Neural cell (in vitro differentiated cells): ENCODE data around the gene CST9. TPM values are rescaled to one million over a fixed set of nuclear protein-coding genes. Genes with fewer than 3 reads are reported as not detected.

ENCODE experiments used
- H2AFZ ChIP-seq: fragments of 200-600, 300-800 bp; sonication (generic), shearing (Covaris generic); 2 replicates; pipeline ENCODE4 v1.6.0; 2014; ENCODE audit warnings: low read depth, mild to moderate bottlenecking, antibody characterized with exemption, low read length, moderate library complexity
- H3F3A ChIP-seq: fragments of 200-600 bp; shearing (Covaris generic); 2 replicates; pipeline ENCODE4 v1.6.1; 2016; ENCODE audit warnings: mild to moderate bottlenecking, moderate library complexity, mixed read lengths, antibody characterized with exemption, low read length; ENCODE audit not compliant: insufficient read depth, poor library complexity, severe bottlenecking
- H3K27ac ChIP-seq: fragments of 200-600, 300-800 bp; sonication (generic), shearing (Covaris generic); 2 replicates; pipeline ENCODE4 v1.5.1; 2014; ENCODE audit warnings: mild to moderate bottlenecking, low read length, moderate library complexity
- H3K27me3 ChIP-seq: fragments of 300-800, 200-600 bp; sonication (generic), shearing (Covaris generic); 2 replicates; pipeline ENCODE4 v1.6.0; 2014; ENCODE audit warnings: mild to moderate bottlenecking, low read depth, low read length, moderate library complexity; ENCODE audit not compliant: insufficient read depth
- H3K36me3 ChIP-seq: fragments of 300-800, 200-600 bp; sonication (generic), shearing (Covaris generic); 2 replicates; pipeline ENCODE4 v1.5.1; 2014; ENCODE audit warnings: mild to moderate bottlenecking, antibody characterized with exemption, low read length, moderate library complexity; ENCODE audit not compliant: insufficient read depth
- H3K4me2 ChIP-seq: fragments of 300-800, 200-600 bp; sonication (generic), shearing (Covaris generic); 2 replicates; pipeline ENCODE4 v1.6.0; 2014; ENCODE audit warnings: mild to moderate bottlenecking, low read length
- H3K4me3 ChIP-seq: fragments of 300-800, 200-600 bp; sonication (generic), shearing (Covaris generic); 2 replicates; pipeline ENCODE4 v1.5.1; 2014; ENCODE audit warnings: mild to moderate bottlenecking, low read length, moderate library complexity
- H3K79me2 ChIP-seq: fragments of 200-600 bp; shearing (Covaris generic); replicated peaks from 2 replicates; pipeline ENCODE4 v1.6.0; 2014; ENCODE audit warnings: mild to moderate bottlenecking, low read length, moderate library complexity; ENCODE audit not compliant: insufficient read depth
- H3K9ac ChIP-seq: fragments of 300-800, 200-600 bp; sonication (generic), shearing (Covaris generic); 2 replicates; pipeline ENCODE4 v1.6.1; 2016; ENCODE audit warnings: mild to moderate bottlenecking, low read length, mixed read lengths
- H3K9me2 ChIP-seq: fragments of 200-600 bp; shearing (Covaris generic); 2 replicates; pipeline ENCODE4 v1.6.1; 2016; ENCODE audit warnings: mild to moderate bottlenecking, low read length, mixed read lengths; ENCODE audit not compliant: insufficient read depth
- H3K9me3 ChIP-seq: fragments of 200-600, 300-800 bp; sonication (generic), shearing (Covaris generic); 2 replicates; pipeline ENCODE4 v1.6.1; 2016; ENCODE audit warnings: mild to moderate bottlenecking, mixed run types, low read length, moderate library complexity, mixed read lengths
- H4K20me1 ChIP-seq: fragments of 200-600 bp; shearing (Covaris generic); 2 replicates; pipeline ENCODE4 v1.6.1; 2016; ENCODE audit warnings: mild to moderate bottlenecking, mixed run types; ENCODE audit not compliant: insufficient read depth
- CTCF ChIP-seq: fragments of 450-650 bp; IDR thresholded peaks from 2 replicates; pipeline ENCODE4 v1.5.1; 2014; ENCODE audit warnings: antibody characterized with exemption, mild to moderate bottlenecking, moderate library complexity; ENCODE audit not compliant: poor library complexity, severe bottlenecking
- EP300 ChIP-seq: fragments of 450-650 bp; conservative IDR thresholded peaks from 2 replicates; pipeline ENCODE4 v1.6.1; 2014; ENCODE audit warnings: antibody characterized with exemption, mild to moderate bottlenecking, moderate library complexity; ENCODE audit not compliant: poor library complexity, severe bottlenecking
- EZH2 ChIP-seq: fragments of 200-600, 300-800 bp; shearing (Covaris generic), sonication (generic); IDR thresholded peaks from 2 replicates; pipeline ENCODE4 v1.6.1; 2014; ENCODE audit warnings: antibody characterized with exemption, low read length, borderline replicate concordance, mild to moderate bottlenecking; ENCODE audit not compliant: insufficient read depth, poor library complexity, severe bottlenecking
- MXI1 ChIP-seq: fragments of 450-650 bp; conservative IDR thresholded peaks from 2 replicates; pipeline ENCODE4 v1.6.1; 2014; ENCODE audit warnings: antibody characterized with exemption, mild to moderate bottlenecking; ENCODE audit not compliant: poor library complexity, severe bottlenecking
- POLR2AphosphoS5 ChIP-seq: IDR thresholded peaks from 2 replicates; pipeline ENCODE4 v1.6.1; 2012
- RAD21 ChIP-seq: fragments of 450-650 bp; conservative IDR thresholded peaks from 2 replicates; pipeline ENCODE4 v1.6.1; 2014; ENCODE audit warnings: antibody characterized with exemption, mild to moderate bottlenecking, moderate library complexity
- SMC3 ChIP-seq: fragments of 450-650 bp; conservative IDR thresholded peaks from 2 replicates; pipeline ENCODE4 v1.6.1; 2014; ENCODE audit warnings: antibody characterized with exemption, mild to moderate bottlenecking, moderate library complexity; ENCODE audit not compliant: poor library complexity
- TAF1 ChIP-seq: IDR thresholded peaks from 2 replicates; pipeline ENCODE4 v1.6.1; 2012; ENCODE audit warnings: low read depth
- polyA plus RNA-seq: library from polyadenylated mRNA; depleted of rRNA; stranded (reverse); fragments of >200 nt; gene quantifications from 2 replicates; pipeline ENCODE4 v1.2.3, GENCODE V29; 2014
- TF ChIP-seq, protein P1 (sequence below): IDR thresholded peaks from 2 replicates; pipeline ENCODE4 v1.6.1; 2012; ENCODE audit warnings: borderline replicate concordance

Gene CST9
- polyA plus RNA-seq, 1 donor from 2014 or later, result not detected

DNA sequence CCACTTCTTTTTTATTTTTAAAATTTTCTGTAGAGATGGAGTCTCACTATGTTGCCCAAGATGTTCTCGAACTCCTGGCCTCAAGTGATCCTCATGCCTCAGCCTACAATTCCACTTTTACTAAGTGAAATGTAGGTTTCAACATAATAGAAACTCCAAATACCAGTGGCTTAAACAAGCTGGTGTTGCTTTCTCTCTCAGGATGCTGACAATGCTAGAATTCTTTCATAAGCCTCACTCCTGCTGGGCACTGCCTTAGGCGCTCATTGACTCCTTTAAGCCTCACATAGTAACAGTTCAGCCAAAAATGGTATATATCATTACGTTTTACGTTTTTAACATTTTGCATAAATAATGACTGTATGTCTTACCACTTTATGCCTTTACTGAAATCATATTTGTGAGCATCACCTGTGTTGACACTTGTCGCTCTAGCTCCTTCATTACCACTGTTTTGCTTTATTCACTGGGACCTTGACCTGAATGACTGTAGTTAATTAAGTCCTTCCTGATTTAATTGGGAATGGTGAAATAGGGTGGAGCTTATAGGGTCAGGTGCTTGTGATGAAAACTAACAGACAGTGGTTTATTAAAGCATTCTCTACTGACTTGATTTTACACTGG is 3.9 kb upstream of the CST9 start:
- Histone ChIP-seq H3K9me2 (no peaks in the 10 kb centered on the region), H3K9ac (no peak overlapping the region), H3K4me2 (no peak overlapping the region), H2AFZ (no peak overlapping the region), H3K27me3 (no peaks in the 10 kb centered on the region), H3K9me3 (no peaks in the 10 kb centered on the region), H3K4me3 (no peak overlapping the region), H3K36me3 (no peaks in the 10 kb centered on the region), H3K79me2 (no peaks in the 10 kb centered on the region), H3K27ac (no peak overlapping the region), H4K20me1 (no peaks in the 10 kb centered on the region), H3F3A (no peaks in the 10 kb centered on the region)
- TF ChIP-seq EZH2 (no peak), POLR2AphosphoS5 (no peak), EP300 (no peak), TAF1 (no peak), RAD21 (no peak), CTCF (no peak), SMC3 (no peak), MXI1 (no peak)
- TF ChIP-seq, protein P1, sequence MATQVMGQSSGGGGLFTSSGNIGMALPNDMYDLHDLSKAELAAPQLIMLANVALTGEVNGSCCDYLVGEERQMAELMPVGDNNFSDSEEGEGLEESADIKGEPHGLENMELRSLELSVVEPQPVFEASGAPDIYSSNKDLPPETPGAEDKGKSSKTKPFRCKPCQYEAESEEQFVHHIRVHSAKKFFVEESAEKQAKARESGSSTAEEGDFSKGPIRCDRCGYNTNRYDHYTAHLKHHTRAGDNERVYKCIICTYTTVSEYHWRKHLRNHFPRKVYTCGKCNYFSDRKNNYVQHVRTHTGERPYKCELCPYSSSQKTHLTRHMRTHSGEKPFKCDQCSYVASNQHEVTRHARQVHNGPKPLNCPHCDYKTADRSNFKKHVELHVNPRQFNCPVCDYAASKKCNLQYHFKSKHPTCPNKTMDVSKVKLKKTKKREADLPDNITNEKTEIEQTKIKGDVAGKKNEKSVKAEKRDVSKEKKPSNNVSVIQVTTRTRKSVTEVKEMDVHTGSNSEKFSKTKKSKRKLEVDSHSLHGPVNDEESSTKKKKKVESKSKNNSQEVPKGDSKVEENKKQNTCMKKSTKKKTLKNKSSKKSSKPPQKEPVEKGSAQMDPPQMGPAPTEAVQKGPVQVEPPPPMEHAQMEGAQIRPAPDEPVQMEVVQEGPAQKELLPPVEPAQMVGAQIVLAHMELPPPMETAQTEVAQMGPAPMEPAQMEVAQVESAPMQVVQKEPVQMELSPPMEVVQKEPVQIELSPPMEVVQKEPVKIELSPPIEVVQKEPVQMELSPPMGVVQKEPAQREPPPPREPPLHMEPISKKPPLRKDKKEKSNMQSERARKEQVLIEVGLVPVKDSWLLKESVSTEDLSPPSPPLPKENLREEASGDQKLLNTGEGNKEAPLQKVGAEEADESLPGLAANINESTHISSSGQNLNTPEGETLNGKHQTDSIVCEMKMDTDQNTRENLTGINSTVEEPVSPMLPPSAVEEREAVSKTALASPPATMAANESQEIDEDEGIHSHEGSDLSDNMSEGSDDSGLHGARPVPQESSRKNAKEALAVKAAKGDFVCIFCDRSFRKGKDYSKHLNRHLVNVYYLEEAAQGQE, result no peak

DNA sequence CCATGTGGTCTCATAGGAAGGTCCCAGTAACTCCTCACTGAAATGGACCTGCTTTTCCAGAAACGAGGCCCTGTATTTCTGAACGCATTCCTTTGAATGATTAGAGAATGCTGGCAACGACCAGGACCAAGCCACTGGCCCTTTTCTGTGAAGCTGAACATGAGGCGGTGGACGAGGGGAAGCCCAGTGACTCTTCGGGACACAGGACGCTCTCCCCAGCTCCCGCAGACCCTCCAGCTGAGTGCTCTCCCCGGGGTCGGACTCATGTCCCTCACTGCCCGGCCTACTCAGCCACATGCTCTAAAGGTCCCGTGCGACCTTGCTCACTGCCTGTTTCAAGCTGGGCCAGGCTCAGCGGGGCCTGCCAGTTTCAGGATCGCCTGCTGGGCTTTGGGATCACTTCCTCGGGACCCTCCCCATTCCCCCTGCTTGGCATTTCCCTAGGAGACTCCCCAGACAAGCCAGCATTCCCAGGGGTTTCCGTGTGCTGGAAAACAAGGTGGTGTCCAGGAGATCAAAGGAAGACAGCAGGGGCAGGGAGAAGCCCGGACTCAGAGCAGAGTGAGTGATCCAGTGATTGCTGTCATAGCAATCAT is 2.6 kb upstream of the CST9 start:
- Histone ChIP-seq H3K36me3 (no peaks in the 10 kb centered on the region), H3K27me3 (no peaks in the 10 kb centered on the region), H3F3A (no peaks in the 10 kb centered on the region), H3K27ac (no peak overlapping the region), H2AFZ (no peak overlapping the region), H3K79me2 (no peaks in the 10 kb centered on the region), H3K4me2 (no peak overlapping the region), H3K9me2 (no peaks in the 10 kb centered on the region), H4K20me1 (no peaks in the 10 kb centered on the region), H3K4me3 (no peak overlapping the region), H3K9ac (no peak overlapping the region), H3K9me3 (no peaks in the 10 kb centered on the region)
- TF ChIP-seq TAF1, result no peak
- TF ChIP-seq EP300, result no peak
- TF ChIP-seq RAD21, result no peak
- TF ChIP-seq MXI1, result no peak
- TF ChIP-seq SMC3, result no peak
- no peak for TF ChIP-seq POLR2AphosphoS5
- no peak for TF ChIP-seq EZH2
- no peak for TF ChIP-seq CTCF
- TF ChIP-seq, protein P1, result no peak
